OCI-LY3 (cell line): ENCODE data around the gene RNASET2.

Experiments used
- EZH2phosphoT487 ChIP-seq: fragments of 200-600 bp; shearing (Covaris generic); IDR thresholded peaks from 2 replicates; pipeline ENCODE4 v1.6.1; 2018; ENCODE audit warnings: antibody characterized with exemption, mixed run types, low read depth
- TF ChIP-seq, protein P1 (sequence below): fragments of 200-600, 300-600 bp; sonication (generic); IDR thresholded peaks from 2 replicates; pipeline ENCODE4 v1.5.1; 2014; ENCODE audit warnings: antibody characterized with exemption, low read length, low read depth

DNA sequence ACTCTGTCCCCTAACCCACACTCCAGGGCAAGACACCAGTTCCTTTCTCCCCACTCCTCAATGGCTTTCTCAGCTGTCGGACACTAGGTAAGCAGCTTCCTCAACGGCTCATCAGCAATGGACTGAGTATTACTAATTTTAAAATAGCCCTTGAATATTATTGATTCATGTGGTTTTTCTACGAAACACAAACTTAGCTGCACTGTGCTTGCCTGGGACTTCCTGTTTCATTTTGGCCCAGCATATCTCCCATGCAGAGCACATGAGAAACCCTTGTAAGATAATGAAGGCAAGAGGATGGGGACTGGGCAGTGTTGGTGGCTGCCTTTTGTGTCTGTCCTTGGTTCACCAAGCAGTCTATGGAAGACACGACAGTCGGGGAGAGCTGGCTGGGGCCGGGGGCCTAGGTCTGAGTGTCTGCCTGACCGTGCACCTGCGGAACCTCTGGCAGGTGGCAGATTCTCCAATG lies 48.9 kb downstream of the RNASET2 start:
- TF ChIP-seq, protein P1, sequence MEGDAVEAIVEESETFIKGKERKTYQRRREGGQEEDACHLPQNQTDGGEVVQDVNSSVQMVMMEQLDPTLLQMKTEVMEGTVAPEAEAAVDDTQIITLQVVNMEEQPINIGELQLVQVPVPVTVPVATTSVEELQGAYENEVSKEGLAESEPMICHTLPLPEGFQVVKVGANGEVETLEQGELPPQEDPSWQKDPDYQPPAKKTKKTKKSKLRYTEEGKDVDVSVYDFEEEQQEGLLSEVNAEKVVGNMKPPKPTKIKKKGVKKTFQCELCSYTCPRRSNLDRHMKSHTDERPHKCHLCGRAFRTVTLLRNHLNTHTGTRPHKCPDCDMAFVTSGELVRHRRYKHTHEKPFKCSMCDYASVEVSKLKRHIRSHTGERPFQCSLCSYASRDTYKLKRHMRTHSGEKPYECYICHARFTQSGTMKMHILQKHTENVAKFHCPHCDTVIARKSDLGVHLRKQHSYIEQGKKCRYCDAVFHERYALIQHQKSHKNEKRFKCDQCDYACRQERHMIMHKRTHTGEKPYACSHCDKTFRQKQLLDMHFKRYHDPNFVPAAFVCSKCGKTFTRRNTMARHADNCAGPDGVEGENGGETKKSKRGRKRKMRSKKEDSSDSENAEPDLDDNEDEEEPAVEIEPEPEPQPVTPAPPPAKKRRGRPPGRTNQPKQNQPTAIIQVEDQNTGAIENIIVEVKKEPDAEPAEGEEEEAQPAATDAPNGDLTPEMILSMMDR, result no peak
- no peak for TF ChIP-seq EZH2phosphoT487
